GM21529 (cell line): ENCODE results near the gene ZC2HC1B.
"Not testable (repeated sequence)": the region's sequence is repeated elsewhere in the genome, so short reads cannot be mapped to it uniquely, and the experiment has no call there.

Experiments used
- ATAC-seq: cut with Tn5 transposase; IDR thresholded peaks from one replicate; pipeline ENCODE4 v1.9.1; 2021; ENCODE audit not compliant: unreplicated experiment

The ZC2HC1B gene

DNA sequence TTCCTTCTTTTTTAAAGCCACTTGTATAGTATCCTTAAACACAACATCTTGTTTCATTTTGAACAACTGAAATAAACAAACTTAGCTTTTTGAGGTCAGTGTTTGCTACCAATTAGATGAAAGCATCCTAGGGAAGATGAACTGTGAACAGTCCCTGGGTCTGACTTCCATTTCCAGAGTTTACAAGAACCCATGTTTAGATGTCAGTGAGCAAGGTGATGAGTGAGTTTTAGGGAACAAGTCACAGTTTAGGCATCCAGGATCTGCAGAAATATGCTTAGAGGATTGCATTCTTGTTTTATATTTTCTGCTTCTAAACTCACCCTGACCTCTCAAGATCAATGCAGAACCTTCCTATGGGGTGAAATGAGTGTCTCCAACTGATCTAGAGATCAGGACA is 3.0 kb downstream of the ZC2HC1B start:
- no peak for ATAC-seq

DNA sequence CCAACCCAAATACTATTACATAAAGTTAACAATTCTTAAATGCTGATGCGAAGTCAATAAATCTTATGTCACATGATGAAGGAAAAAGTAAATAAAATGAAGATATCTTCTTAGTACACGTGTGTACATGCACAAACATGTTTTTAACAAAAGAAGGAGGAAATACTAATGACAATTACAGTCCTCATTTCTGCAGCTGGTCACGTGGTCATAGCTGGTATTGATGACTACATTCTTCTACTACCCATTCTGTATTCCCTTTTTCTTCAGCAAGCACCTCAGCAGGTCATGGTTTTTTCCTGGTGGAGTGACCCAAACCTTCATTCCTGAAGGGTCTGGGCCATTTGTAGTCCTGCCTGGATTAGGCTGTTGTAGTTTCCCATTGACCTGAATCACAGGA is 4.5 kb downstream of the ZC2HC1B start:
- ATAC-seq, result not testable (repeated sequence)

DNA sequence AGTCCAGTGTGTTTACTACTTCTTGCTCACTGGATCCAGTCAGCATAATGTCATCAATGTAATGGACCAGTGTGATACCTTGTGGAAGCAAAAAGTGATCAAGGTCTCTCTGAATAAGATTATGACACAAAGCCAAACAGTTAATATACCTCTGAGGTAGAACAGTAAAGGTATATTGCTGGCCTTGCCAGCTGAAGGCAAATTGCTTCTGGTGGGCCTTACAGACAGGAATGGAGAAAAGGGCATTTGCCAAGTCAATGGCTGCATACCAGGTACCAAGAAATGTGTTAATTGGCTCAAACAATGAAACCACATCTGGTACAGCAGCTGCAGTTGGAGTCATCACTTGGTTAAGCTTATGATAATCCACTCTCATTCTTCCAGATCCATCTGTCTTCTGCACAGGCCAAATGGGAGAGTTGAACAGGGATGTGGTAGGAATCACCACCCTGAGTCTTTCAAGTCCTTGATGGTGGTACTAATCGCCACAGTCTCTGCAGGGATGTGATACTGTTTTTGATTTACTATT is 7.0 kb downstream of the ZC2HC1B start:
- ATAC-seq, result not testable (repeated sequence)

DNA sequence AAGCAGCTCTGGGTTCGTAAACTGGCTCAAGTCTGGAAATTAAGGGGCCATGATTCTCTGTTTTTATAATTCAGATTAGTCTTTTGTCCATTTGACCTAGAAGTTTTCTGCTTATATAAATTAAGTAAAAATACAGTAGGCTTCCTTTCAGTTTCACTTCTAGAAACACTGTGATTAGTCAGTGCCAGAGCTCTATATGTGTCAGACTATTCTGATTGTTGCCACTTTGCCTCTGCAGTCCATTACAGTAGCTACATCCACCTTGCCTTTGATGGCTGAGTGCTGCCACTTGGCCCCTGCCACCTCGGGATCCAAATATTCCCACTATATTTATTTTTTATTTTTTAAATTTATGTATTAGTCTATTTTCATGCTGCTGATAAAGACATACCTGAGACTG is 7.9 kb downstream of the ZC2HC1B start:
- ATAC-seq, result peak; percentile 96

GRCh38 chr6:143873600-143873999 is 9.3 kb downstream of the ZC2HC1B start:
- not testable (repeated sequence) for ATAC-seq

DNA sequence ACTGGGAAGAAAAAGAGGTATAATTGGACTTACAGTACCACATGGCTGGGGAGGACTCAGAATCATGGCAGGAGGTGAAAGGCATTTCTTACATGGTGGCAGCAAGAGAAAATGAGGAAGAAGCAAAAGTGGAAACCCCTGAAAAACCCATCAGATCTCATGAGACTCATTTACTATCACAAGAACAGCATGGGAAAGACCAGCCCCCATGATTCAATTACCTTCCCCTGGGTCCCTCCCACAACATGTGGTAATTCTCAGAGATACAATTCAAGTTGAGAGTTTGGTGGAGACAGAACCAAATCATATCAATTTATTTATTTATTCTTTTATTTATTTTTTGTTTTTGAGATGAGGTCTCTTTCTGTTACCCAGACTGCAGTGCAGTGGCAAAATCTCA is 10.2 kb downstream of the ZC2HC1B start:
- not testable (repeated sequence) for ATAC-seq

GRCh38 chr6:143877584-143878271 is 13.5 kb downstream of the ZC2HC1B start:
- no peak for ATAC-seq

GRCh38 chr6:143878272-143878760 is 14.0 kb downstream of the ZC2HC1B start:
- ATAC-seq, result no peak

DNA sequence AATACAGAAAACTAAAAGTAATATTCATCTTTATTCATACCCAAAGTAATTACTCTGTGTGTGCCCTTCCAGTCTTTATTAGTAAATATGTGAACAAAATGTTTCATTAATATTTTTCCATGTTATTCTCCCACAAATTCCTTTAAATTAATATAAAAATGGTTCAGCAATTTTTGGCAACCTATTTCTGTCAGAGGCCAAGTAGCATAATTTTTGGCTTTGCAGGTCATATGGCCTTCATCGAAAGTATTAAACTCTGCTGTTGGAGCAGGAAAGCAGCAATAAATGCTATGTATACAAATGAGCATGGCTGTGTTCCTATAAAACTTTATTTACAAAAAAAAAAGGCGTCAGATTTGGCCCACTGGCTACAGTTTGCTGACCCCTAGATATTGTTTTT is 16.1 kb downstream of the ZC2HC1B start:
- no peak for ATAC-seq

- ATAC-seq, result no peak
Measured at GRCh38 chr6:143882401-143882930, 18.2 kb downstream of the ZC2HC1B start.

DNA sequence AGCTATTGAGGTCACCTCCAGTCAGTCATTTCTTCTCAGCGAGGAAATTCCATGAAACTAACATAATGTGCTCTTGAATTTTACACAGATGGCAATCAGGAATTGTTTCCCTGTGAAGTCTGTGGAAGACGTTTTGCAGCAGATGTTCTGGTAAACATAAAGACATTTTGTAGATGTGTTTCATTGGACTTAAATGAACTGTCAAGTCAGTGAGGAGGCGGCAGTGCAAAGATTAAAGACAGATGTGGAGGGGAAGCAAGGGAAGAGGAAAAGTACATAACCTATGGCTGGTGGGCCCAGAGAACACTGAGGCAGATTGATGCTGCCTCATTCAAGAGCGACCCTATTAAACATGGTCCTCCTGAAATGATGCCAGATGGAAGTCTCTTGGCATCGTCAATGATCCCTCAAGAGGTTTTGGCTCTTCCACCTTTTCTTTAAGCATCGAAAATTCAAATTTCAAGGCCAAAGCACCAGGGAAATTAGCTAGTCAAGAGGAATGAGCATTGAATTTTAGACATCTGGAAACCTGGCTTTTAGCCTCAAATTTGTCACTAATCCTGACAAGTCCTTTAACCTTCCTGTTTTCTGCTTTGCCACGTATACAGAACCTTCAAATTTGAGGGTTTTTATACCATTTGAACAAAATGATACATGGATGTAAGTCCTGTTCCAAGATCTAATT is 20.1 kb downstream of the ZC2HC1B start:
- ATAC-seq, result no peak

GRCh38 chr6:143885116-143885515 is 20.8 kb downstream of the ZC2HC1B start:
- no peak for ATAC-seq

- ATAC-seq, result no peak
Measured at GRCh38 chr6:143894655-143895054, 30.4 kb downstream of the ZC2HC1B start.

DNA sequence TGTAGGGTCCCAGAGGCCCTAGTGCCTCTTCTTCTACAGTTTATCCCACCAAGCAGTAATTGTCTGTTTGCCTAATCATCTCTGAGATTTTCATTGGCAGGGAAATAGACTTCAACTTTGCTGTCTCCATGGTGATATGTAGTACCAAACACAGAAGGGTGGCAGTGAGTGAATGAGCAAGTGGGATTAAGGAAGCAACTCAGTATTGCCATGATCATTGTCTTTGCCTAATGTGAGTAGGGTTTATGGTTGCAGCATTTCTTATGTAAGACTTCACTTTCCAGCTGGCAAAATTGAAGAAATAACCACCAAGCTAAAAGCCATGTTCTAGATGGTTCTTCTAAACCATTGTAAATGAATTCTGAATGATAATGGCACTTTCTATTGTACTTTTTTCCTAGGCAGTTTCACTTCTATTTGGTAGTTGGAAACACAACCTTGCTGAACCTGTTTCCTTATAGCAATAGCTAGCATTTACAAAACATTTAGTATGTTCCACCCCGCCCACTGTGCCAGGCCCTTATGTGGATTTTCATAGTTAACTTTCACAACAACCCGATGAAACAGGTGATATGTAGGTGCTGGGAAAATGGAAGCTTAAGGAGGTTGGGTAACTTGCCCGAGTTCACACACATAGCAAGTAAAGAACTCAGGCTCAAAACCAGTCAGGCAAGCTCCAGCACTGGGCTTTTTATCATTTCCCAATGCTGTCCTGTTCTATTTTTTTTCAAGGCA is 32.0 kb downstream of the ZC2HC1B start:
- no peak for ATAC-seq

- ATAC-seq, result no peak
Measured at GRCh38 chr6:143900358-143900757, 36.1 kb downstream of the ZC2HC1B start.

DNA sequence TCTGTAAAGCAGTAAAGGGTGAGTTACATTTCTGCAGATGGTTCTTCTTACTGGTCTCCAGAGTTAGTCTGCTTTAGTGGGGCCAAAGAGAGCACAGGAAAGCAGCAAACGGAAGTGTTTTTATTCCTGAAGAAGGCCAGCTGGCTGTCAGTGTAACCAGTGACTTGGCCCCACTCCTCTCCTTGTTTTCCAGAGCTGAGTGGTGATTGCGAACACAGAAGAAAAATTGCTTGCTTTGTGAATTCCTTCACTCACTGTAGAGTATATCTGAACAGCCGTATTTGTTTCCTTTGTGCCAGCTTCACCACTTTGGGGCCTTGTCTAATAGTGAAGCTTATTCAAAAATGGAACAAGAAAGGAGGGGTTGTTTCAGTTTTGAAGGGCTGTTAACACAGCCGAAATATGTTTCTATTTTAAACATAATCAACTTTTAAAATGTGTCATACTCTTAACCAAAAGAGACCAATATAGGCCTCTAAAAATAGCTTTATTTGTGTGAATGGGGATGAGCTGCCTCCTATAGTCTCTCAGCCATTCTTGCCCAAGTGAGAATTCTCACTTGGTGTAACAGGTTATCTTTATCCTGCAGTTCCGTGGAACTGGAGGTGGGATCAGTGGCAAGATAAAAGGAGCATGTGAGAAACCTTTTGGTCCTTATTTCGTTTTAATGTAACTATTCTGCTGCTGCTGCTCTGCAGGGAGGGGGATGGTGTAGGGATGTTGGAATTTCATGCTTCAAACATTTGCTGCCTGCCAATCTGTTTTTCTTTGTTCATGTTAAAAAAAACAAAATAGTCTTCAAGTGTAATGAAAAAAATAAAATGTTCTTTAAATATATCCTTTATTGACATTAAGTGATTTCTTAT is 37.8 kb downstream of the ZC2HC1B start:
- ATAC-seq, result peak; percentile 95

- ATAC-seq, result no peak
Measured at GRCh38 chr6:143902827-143903226, 38.6 kb downstream of the ZC2HC1B start.

DNA sequence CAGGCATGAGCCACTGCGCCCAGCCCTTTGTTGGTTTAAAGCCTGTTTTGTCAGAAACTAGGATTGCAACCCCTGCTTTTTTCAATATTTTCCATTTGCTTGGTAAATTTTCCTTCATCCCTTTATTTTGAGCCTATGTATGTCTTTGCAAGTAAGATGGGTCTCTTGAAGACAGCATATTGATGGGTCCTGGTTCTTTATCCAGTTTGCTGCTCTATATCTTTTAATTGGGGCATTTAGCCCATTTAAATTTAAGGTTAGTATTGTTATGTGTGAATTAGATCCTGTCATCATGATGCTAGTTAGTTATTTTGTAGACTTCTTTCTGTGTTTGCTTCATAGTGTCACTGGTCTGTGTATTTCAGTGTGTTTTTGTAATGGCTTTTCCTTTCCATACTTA is 46.8 kb downstream of the ZC2HC1B start:
- no peak for ATAC-seq

- no peak for ATAC-seq
Measured at GRCh38 chr6:143912671-143913070, 48.4 kb downstream of the ZC2HC1B start.

GRCh38 chr6:143917026-143917425 is 52.8 kb downstream of the ZC2HC1B start:
- ATAC-seq, result not testable (repeated sequence)
